ENCODE measurements around the gene PVALB. TPM values are rescaled to one million over a fixed set of nuclear protein-coding genes. Genes with fewer than 3 reads are reported as not detected.

The PVALB gene
- total and polyA plus RNA-seq, 2 of the 4 experiments (the other 2 are of a cell fraction), result not detected

DNA sequence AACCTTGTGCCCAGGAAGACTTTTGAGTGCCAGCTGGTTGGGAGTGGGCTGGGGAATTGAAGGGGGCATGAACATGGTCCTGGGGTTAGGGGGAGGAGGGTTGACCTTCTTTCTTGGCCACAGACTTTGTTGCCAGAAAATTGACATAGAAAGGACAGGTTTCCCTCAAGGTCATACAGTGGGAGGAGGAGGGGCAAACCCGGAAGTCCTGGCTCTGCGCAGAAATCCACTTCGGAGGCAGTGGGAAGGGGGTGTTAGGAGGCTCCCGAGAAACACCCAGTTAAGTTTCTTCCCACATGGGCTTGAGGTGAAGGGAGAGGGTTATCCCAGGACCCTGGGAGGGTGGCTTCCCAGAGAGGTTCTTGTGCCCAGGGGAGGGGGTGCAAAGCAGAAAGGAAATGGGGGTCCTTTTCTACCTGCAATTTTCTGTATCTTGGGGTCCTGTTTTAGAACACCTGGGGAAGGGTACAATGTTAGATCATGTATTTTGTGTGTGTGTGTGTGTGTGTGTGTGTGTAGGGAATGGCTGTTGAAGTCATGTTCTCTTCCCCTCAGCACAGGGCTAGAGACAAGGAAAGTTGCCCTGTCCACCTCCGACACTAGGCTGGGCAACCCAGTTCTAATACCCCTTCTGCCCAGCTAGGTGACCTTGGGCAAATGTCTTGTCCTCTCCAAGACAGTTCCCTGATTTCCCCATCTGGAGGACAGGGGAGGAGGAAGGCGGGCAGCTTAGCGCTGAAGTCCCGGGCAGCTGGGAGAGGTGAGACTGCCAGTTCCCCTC lies 1.1 kb downstream of the PVALB start:
- ATAC-seq (ENCODE audit: low read depth), result no peak

More for the DNA sequence above, 1.1 kb downstream of the PVALB start:
- Histone ChIP-seq H3K36me3 (ENCODE audit: control insufficient read depth, insufficient read depth, low read length) (no peaks in the 10 kb centered on the region), H3K4me2 (ENCODE audit: low read depth, low read length) (no peak overlapping the region), H2BK5ac (ENCODE audit: low read depth, low read length, poor library complexity, severe bottlenecking) (no peak overlapping the region), H3K14ac (replicated peaks; ENCODE audit: low read depth, low read length) (no peak overlapping the region), H2BK20ac (ENCODE audit: low read depth, low read length) (no peak overlapping the region), H3K56ac (ENCODE audit: extremely low read depth, insufficient read depth, low read length) (no peak overlapping the region), H3K23ac (ENCODE audit: low read depth, low read length) (no peak overlapping the region), H2AFZ (replicated peaks; ENCODE audit: low read length, poor library complexity) (no peak overlapping the region), H3K18ac (ENCODE audit: low read depth, low read length) (no peak overlapping the region), H4K91ac (ENCODE audit: insufficient read depth, low read depth, low read length) (no peak overlapping the region), H4K5ac (ENCODE audit: low read depth, low read length) (no peak overlapping the region), H3K9me3 (ENCODE audit: control insufficient read depth, insufficient read depth, low read length) (no peaks in the 10 kb centered on the region), H2AK9ac (replicated peaks; ENCODE audit: low read depth, low read length, poor library complexity) (no peak overlapping the region), H3K4me3 (ENCODE audit: insufficient read depth, low read depth, low read length) (no peak overlapping the region), H3K27me3 (ENCODE audit: control insufficient read depth, insufficient read depth, low read length) (peaks cover 81% of the 10 kb centered on the region), H3K4me1 (ENCODE audit: control insufficient read depth, insufficient read depth, low read length) (no peaks in the 10 kb centered on the region), H3K79me1 (ENCODE audit: low read depth in 1 of 2, low read length in 2 of 2) (no peaks in the 10 kb centered on the region), H2AK5ac (ENCODE audit: low read depth, low read length) (no peak overlapping the region), H3K27ac (ENCODE audit: insufficient read depth, low read length) (no peak overlapping the region), H2BK15ac (ENCODE audit: low read depth, low read length) (no peak overlapping the region), H4K8ac (ENCODE audit: low read depth in 2 of 2, low read length in 2 of 2) (no peak overlapping the region), H4K20me1 (ENCODE audit: insufficient read depth, low read length) (no peaks in the 10 kb centered on the region), H2BK120ac (ENCODE audit: low read depth, low read length) (no peak overlapping the region), H3K9me1 (ENCODE audit: insufficient read depth, low read length) (no peaks in the 10 kb centered on the region), H3K4ac (ENCODE audit: low read depth, low read length) (no peak overlapping the region), H3K9ac (ENCODE audit: low read depth, low read length) (no peak overlapping the region)
- POLR2A ChIA-PET (ENCODE audit: unreplicated experiment), result no interaction called here
- CTCF ChIA-PET, result no interaction called here
- no peak for DNase-seq
- TF ChIP-seq MAFK (IDR thresholded peaks at IDR 0.05; ENCODE audit: low read depth, low read length) (no peak), CEBPB (IDR thresholded peaks at IDR 0.05; ENCODE audit: low read depth, low read length) (no peak), CHD1 (IDR thresholded peaks at IDR 0.05; ENCODE audit: low read depth, low read length) (no peak), MXI1 (IDR thresholded peaks at IDR 0.05; ENCODE audit: borderline replicate concordance, low read depth, low read length) (no peak), FOS (IDR thresholded peaks at IDR 0.05; ENCODE audit: low read depth, low read length) (no peak), RFX5 (IDR thresholded peaks at IDR 0.05; ENCODE audit: low read depth, low read length) (no peak), MAZ (IDR thresholded peaks at IDR 0.05; ENCODE audit: borderline replicate concordance, low read depth, low read length) (no peak), RAD21 (IDR thresholded peaks at IDR 0.05; ENCODE audit: low read length) (no peak), POLR2A (IDR thresholded peaks at IDR 0.05; ENCODE audit: low read depth, low read length) (no peak), NFE2L2 (IDR thresholded peaks at IDR 0.05; ENCODE audit: low read depth, low read length) (no peak), BHLHE40 (IDR thresholded peaks at IDR 0.05; ENCODE audit: low read depth, low read length) (no peak), SMC3 (IDR thresholded peaks at IDR 0.05; ENCODE audit: low read depth, low read length) (no peak), RCOR1 (IDR thresholded peaks at IDR 0.05; ENCODE audit: insufficient replicate concordance, low read length) (no peak)
- TF ChIP-seq, protein P1, sequence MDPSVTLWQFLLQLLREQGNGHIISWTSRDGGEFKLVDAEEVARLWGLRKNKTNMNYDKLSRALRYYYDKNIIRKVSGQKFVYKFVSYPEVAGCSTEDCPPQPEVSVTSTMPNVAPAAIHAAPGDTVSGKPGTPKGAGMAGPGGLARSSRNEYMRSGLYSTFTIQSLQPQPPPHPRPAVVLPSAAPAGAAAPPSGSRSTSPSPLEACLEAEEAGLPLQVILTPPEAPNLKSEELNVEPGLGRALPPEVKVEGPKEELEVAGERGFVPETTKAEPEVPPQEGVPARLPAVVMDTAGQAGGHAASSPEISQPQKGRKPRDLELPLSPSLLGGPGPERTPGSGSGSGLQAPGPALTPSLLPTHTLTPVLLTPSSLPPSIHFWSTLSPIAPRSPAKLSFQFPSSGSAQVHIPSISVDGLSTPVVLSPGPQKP (IDR thresholded peaks at IDR 0.05; ENCODE audit: borderline replicate concordance, low read depth, low read length), result no peak
- TF ChIP-seq, protein P2, sequence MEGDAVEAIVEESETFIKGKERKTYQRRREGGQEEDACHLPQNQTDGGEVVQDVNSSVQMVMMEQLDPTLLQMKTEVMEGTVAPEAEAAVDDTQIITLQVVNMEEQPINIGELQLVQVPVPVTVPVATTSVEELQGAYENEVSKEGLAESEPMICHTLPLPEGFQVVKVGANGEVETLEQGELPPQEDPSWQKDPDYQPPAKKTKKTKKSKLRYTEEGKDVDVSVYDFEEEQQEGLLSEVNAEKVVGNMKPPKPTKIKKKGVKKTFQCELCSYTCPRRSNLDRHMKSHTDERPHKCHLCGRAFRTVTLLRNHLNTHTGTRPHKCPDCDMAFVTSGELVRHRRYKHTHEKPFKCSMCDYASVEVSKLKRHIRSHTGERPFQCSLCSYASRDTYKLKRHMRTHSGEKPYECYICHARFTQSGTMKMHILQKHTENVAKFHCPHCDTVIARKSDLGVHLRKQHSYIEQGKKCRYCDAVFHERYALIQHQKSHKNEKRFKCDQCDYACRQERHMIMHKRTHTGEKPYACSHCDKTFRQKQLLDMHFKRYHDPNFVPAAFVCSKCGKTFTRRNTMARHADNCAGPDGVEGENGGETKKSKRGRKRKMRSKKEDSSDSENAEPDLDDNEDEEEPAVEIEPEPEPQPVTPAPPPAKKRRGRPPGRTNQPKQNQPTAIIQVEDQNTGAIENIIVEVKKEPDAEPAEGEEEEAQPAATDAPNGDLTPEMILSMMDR (conservative IDR thresholded peaks at IDR 0.05; ENCODE audit: low read depth, low read length), result no peak
- TF ChIP-seq, protein P3, sequence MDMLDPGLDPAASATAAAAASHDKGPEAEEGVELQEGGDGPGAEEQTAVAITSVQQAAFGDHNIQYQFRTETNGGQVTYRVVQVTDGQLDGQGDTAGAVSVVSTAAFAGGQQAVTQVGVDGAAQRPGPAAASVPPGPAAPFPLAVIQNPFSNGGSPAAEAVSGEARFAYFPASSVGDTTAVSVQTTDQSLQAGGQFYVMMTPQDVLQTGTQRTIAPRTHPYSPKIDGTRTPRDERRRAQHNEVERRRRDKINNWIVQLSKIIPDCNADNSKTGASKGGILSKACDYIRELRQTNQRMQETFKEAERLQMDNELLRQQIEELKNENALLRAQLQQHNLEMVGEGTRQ (IDR thresholded peaks at IDR 0.05; ENCODE audit: low read depth, low read length), result no peak
- no CpG with 5 or more reads among the region's 8 CpGs for WGBS, 2 experiments (ENCODE audit: extremely low coverage in 2 of 2, insufficient read length in 1 of 2)
- in situ Hi-C loops (cut with MboI; ENCODE audit: low sequenced_read_pairs) (no loop called here), dilution Hi-C loops (cut with HindIII; ENCODE audit: low sequenced_read_pairs, unreplicated experiment) (no loop called here), intact Hi-C loops (cut with micrococcal nuclease) (no loop called here)
- no TSS peak for BruUV-seq (replicated peaks)
